HepG2 (cell line): ENCODE results near the gene HSPA1A. TPM values are rescaled to one million over a fixed set of nuclear protein-coding genes. Genes with fewer than 3 reads are reported as not detected.

Source experiments
- ATAC-seq: fragments of 200-7000 bp; cut with Tn5 transposase; 3 replicates; pipeline ENCODE4 v1.9.1; 2020; ENCODE audit warnings: mild to moderate bottlenecking, moderate library complexity
- BruUV-seq: library from RNA; stranded (reverse); fragments of 400-500 nt; replicated peaks from 2 replicates; lab custom pipeline; 2021; lab: Mats Ljungman, UMichigan
- CTCF ChIA-PET: fragments of 300-600 bp; formaldehyde crosslinking; extraction: SDS; loops from one replicate; lab custom pipeline; 2021; ENCODE audit warnings: low total read pairs, inconsistent platforms, low intra/inter-chr PET ratio; lab: Yijun Ruan, JAX
- POLR2A ChIA-PET: fragments of 350-600 bp; sonication (Branson Sonifier 250); formaldehyde crosslinking; loops from one replicate; lab custom pipeline; 2020; ENCODE audit warnings: antibody characterized with exemption, inconsistent platforms; lab: Yijun Ruan, JAX
- DNase-seq: peaks from one replicate; pipeline ENCODE4 v3.0.0-alpha.2; 2015; ENCODE audit warnings: low spot score
- FAIRE-seq: peaks from 3 replicates; lab custom pipeline; 2011; peaks lifted over from hg19 to GRCh38; lab: Jason Lieb, UNC
- H2AFZ ChIP-seq: one replicate; pipeline ENCODE4 v1.6.1; 2011; ENCODE audit warnings: low read length, inconsistent platforms
- H3K27ac ChIP-seq: fragments of 300-600 bp; 3 replicates; pipeline ENCODE4 v1.8.0; 2011; ENCODE audit warnings: mixed run types, mild to moderate bottlenecking, mixed read lengths, low read length, inconsistent platforms; ENCODE audit not compliant: insufficient read depth; ENCODE audit errors: extremely low read length
- H3K27me3 ChIP-seq, 2 experiments: fragments of 200-600 bp in 1 of 2; 2 replicates in 1 of 2; 3 replicates in 1 of 2; pipeline versions ENCODE4 v1.6.0 to v1.8.0; 2011; ENCODE audit warnings: low read length in 2 of 2, mild to moderate bottlenecking in 2 of 2, moderate library complexity in 2 of 2, inconsistent platforms in 1 of 2; ENCODE audit not compliant: insufficient read depth in 2 of 2, control insufficient read depth in 1 of 2
- H3K36me3 ChIP-seq, 2 experiments: fragments of 200-600 bp in 1 of 2; replicated peaks in 1 of 2; 2 replicates in 1 of 2; 3 replicates in 1 of 2; pipeline versions ENCODE4 v1.5.1 to v1.8.0; 2011; ENCODE audit warnings: low read length in 2 of 2, inconsistent platforms in 1 of 2; ENCODE audit not compliant: insufficient read depth in 2 of 2, control insufficient read depth in 1 of 2
- H3K4me1 ChIP-seq: 2 replicates; pipeline ENCODE4 v1.5.1; 2012; ENCODE audit warnings: low read length, inconsistent platforms; ENCODE audit not compliant: insufficient read depth
- H3K4me2 ChIP-seq: 2 replicates; pipeline ENCODE4 v1.6.0; 2011; ENCODE audit warnings: low read depth, low read length, inconsistent platforms
- H3K4me3 ChIP-seq, 3 experiments: fragments of 200-600 bp in 1 of 3; sonication (generic), shearing (Covaris generic) in 1 of 3; replicated peaks in 1 of 3; 2 replicates each; pipeline ENCODE4 v1.5.1; 2011 to 2016; ENCODE audit warnings: low read length in 3 of 3, inconsistent platforms in 2 of 3, low read depth in 2 of 3, mild to moderate bottlenecking in 2 of 3, control low read depth in 1 of 3, mixed read lengths in 1 of 3; ENCODE audit not compliant: insufficient read depth in 1 of 3
- H3K79me2 ChIP-seq: one replicate; pipeline ENCODE4 v1.6.1; 2011; ENCODE audit warnings: low read length, inconsistent platforms; ENCODE audit not compliant: insufficient read depth
- H3K9ac ChIP-seq: 2 replicates; pipeline ENCODE4 v1.6.0; 2011; ENCODE audit warnings: mild to moderate bottlenecking, low read depth, low read length, inconsistent platforms; ENCODE audit not compliant: insufficient read depth
- H3K9me3 ChIP-seq: 2 replicates; pipeline ENCODE4 v1.5.1; 2012; ENCODE audit warnings: mild to moderate bottlenecking, low read length
- H4K20me1 ChIP-seq: 2 replicates; pipeline ENCODE4 v1.6.0; 2011; ENCODE audit warnings: inconsistent platforms, mild to moderate bottlenecking, low read length, moderate library complexity; ENCODE audit not compliant: insufficient read depth
- AGO2 ChIP-seq: fragments of 200-400 bp; formaldehyde crosslinking; optimal IDR thresholded peaks from 2 replicates; pipeline ENCODE3; 2017; ENCODE audit warnings: mild to moderate bottlenecking, low read depth, low read length, moderate library complexity
- ARID2 ChIP-seq: sonication (generic); formaldehyde crosslinking; IDR thresholded peaks from 2 replicates; pipeline ENCODE4 v1.8.1; 2022; ENCODE audit warnings: mild to moderate bottlenecking, missing genetic modification reagents, borderline replicate concordance
- CCAR2 ChIP-seq: fragments of 200-400 bp; formaldehyde crosslinking; optimal IDR thresholded peaks from 2 replicates; pipeline ENCODE3; 2018; ENCODE audit warnings: low read depth, mild to moderate bottlenecking, low read length, moderate library complexity
- KDM5A ChIP-seq: fragments of 200-600 bp; sonication (generic); IDR thresholded peaks from 2 replicates; pipeline ENCODE4 v1.7.0; 2018; ENCODE audit warnings: antibody characterized with exemption, mild to moderate bottlenecking, low read length, borderline replicate concordance
- MED8 ChIP-seq: sonication (generic); formaldehyde crosslinking; IDR thresholded peaks from 2 replicates; pipeline ENCODE4 v1.8.1; 2023; ENCODE audit warnings: mild to moderate bottlenecking, missing genetic modification reagents; ENCODE audit not compliant: insufficient replicate concordance
- MEF2D ChIP-seq: sonication (generic); formaldehyde crosslinking; IDR thresholded peaks from 2 replicates; pipeline ENCODE4 v1.5.1; 2020; ENCODE audit warnings: mild to moderate bottlenecking, missing genetic modification reagents
- SIN3A ChIP-seq: IDR thresholded peaks from 2 replicates; pipeline ENCODE4 v1.6.1; 2011; ENCODE audit warnings: low read depth, mild to moderate bottlenecking, control low read depth, low read length, borderline replicate concordance
- SMARCE1 ChIP-seq: fragments of 450-650 bp; IDR thresholded peaks from 2 replicates; pipeline ENCODE4 v1.6.1; 2017; ENCODE audit warnings: borderline replicate concordance
- ZNF138 ChIP-seq: sonication (generic); formaldehyde crosslinking; IDR thresholded peaks from 2 replicates; pipeline ENCODE4 v1.5.0; 2020; ENCODE audit warnings: mild to moderate bottlenecking, low read depth, missing genetic modification reagents
- ZNF546 ChIP-seq: sonication (generic); formaldehyde crosslinking; conservative IDR thresholded peaks from 2 replicates; pipeline ENCODE4 v1.8.1; 2023; ENCODE audit warnings: mild to moderate bottlenecking, missing genetic modification reagents
- ZNF552 ChIP-seq: sonication (generic); formaldehyde crosslinking; IDR thresholded peaks from 2 replicates; pipeline ENCODE4 v1.9.0; 2022; ENCODE audit warnings: missing genetic modification reagents, mild to moderate bottlenecking, borderline replicate concordance
- ZNF761 ChIP-seq: sonication (generic); formaldehyde crosslinking; conservative IDR thresholded peaks from 2 replicates; pipeline ENCODE4 v1.4.0; 2020; ENCODE audit warnings: mild to moderate bottlenecking, missing genetic modification reagents
- ZSCAN25 ChIP-seq: sonication (generic); formaldehyde crosslinking; IDR thresholded peaks from 2 replicates; pipeline ENCODE4 v1.8.0; 2022; ENCODE audit warnings: mild to moderate bottlenecking, missing genetic modification reagents
- WGBS: methylation state at CpG from one replicate; pipeline ENCODE4 v1.1.6; 2017; ENCODE audit warnings: low lambda C conversion rate; 5-methylcytosine and 5-hydroxymethylcytosine counted together
- in situ Hi-C: cut with HindIII; loops from 2 replicates; pipeline ENCODE4 v1.10.0; 2017; ENCODE audit warnings: low pct_unique_long_range_greater_than_20kb; ENCODE audit not compliant: extremely low pct_ligation_motif_present
- intact Hi-C: fragments of 100-400 bp; cut with micrococcal nuclease; formaldehyde crosslinking; loops from one replicate; pipeline ENCODE4 v1.10.0; 2022; ENCODE audit not compliant: unreplicated experiment
- polyA plus RNA-seq, 8 experiments: library from polyadenylated mRNA; depleted of rRNA in 3 of 8; stranded (reverse) in 7 of 8; unstranded in 1 of 8; fragments of >200 nt; fragmentation: Illumina TruSeq in 4 of 8; extraction: Trizol in 4 of 8; gene quantifications; 2 replicates each; pipeline versions ENCODE4 v1.2.1 to v1.2.3, GENCODE V29; 2011 to 2016; ENCODE audit warnings: low read depth in 4 of 8, missing spikeins in 1 of 8, mixed read lengths in 1 of 8; ENCODE audit not compliant: insufficient read depth in 1 of 8
- total RNA-seq, 5 experiments: library from RNA; depleted of rRNA; stranded (reverse); fragments of >200 nt; fragmentation: Illumina TruSeq; extraction: Trizol; gene quantifications; 2 replicates each; pipeline ENCODE4 v1.2.3, GENCODE V29; 2016; ENCODE audit warnings: low read depth in 1 of 5
- TF ChIP-seq, protein P1 (sequence below): IDR thresholded peaks from 2 replicates; pipeline ENCODE4 v1.6.1; 2016; ENCODE audit warnings: low read depth, borderline replicate concordance
- TF ChIP-seq, protein P2 (sequence below): sonication (generic); formaldehyde crosslinking; IDR thresholded peaks from 2 replicates; pipeline ENCODE4 v1.8.0; 2022; ENCODE audit warnings: mild to moderate bottlenecking, missing genetic modification reagents, borderline replicate concordance
- TF ChIP-seq, protein P3 (sequence below): sonication (generic); formaldehyde crosslinking; IDR thresholded peaks from 2 replicates; pipeline ENCODE4 v1.4.0; 2020; ENCODE audit warnings: missing genetic modification reagents, mild to moderate bottlenecking, borderline replicate concordance

The HSPA1A gene
- total and polyA plus RNA-seq, 2 of the 13 experiments (the other 11 are each of a cell fraction or from before 2014, with no cell fraction given) = 44.5 to 85.0 TPM

DNA sequence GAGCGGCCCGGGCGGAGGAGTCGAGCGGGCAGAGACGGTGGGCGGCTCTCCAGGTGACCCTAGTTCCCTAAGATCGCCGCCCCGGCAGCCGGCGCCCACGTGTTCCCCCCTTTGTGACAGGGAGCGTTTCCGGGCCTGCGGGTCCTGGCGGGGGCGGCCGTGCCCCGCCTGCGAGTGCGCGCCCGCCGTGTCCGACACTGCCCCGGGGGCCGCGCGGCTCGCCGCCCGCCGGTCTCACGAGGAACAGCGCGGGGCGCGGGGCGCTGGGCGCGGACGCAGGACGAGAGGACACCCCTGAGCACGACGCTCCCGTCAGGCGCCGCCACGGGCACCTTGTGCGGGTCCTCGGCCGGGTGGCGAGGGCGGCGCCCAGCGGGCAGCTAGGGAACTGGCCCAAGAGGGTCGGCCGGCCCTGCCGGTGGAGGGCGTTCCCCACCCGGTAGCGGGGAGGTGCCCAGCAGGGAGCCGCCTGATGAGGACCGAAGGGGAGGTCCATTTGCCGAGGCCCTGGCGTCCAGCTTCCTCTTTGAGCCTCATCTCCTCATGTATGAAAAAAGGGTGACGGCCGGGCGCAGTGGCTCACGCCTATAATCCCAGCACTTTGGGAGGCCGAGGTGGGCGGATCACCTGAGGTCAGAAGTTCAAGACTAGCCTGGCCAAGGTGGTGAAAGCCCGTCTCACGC, 19.6 kb upstream of the HSPA1A start, which contains the start of gene VARS1:
TSS of gene VARS1 (minus strand) at position 137 of the 683 bp plus-strand sequence. CDS start 535 bp downstream, outside the sequence.
- Histone ChIP-seq H3K27me3 (no peaks in the 10 kb centered on the region; a peak in 1 of 5 replicates), H3K9me3 (no peaks in the 10 kb centered on the region), H3K79me2 (peaks cover 22% of the 10 kb centered on the region), H3K4me3 (peak within 1 kb of the TSS; percentile 89 to 98 (median 98)), H3K4me1 (peaks cover 25% of the 10 kb centered on the region), H3K27ac (peak within 1 kb of the TSS; percentile 76), H3K36me3 (peaks cover 5 to 27% of the 10 kb centered on the region in 2 experiments), H3K9ac (peak within 1 kb of the TSS; percentile 92), H3K4me2 (peak within 1 kb of the TSS; percentile 95), H4K20me1 (no peaks in the 10 kb centered on the region), H2AFZ (peak within 1 kb of the TSS; percentile 28)
- FAIRE-seq = peak; percentile 87
- intact Hi-C loops (loop anchor here (1.0 to 2.0 kb wide), 2 partner anchors 19 to 35 kb away; partner anchors contain the start of genes HSPA1A and HSPA1L), in situ Hi-C loops (no loop called here)
- 6% methylated on average over 7 of the region's 75 CpGs for WGBS
- ChIA-PET POLR2A (interaction anchor here (0.8 to 4.3 kb wide), 33 partner anchors 9 to 254 kb away, joined by 3 to 77 read pairs (median 5); partner anchors contain the start of genes ABHD16A, APOM, CFB and CLIC1), CTCF (interaction anchor here (1.0 to 1.6 kb wide), 3 partner anchors 10 to 34 kb away, joined by 3 to 5 read pairs (median 5); no protein-coding TSS in a partner anchor)
- ATAC-seq = peak; percentile 89
- DNase-seq = peak; percentile 90
- no TSS peak for BruUV-seq
- no peak for TF ChIP-seq CCAR2
- TF ChIP-seq SMARCE1 = no peak
- TF ChIP-seq, protein P1, sequence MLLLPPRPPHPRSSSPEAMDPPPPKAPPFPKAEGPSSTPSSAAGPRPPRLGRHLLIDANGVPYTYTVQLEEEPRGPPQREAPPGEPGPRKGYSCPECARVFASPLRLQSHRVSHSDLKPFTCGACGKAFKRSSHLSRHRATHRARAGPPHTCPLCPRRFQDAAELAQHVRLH = peak; percentile 67
- TF ChIP-seq, protein P2, sequence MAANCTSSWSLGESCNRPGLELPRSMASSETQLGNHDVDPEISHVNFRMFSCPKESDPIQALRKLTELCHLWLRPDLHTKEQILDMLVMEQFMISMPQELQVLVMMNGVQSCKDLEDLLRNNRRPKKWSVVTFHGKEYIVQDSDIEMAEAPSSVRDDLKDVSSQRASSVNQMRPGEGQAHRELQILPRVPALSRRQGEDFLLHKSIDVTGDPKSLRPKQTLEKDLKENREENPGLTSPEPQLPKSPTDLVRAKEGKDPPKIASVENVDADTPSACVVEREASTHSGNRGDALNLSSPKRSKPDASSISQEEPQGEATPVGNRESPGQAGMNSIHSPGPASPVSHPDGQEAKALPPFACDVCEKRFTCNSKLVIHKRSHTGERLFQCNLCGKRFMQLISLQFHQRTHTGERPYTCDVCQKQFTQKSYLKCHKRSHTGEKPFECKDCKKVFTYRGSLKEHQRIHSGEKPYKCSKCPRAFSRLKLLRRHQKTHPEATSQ (CRISPR knock-in tag) = no peak
- TF ChIP-seq MED8 = peak; percentile 65
- peak; percentile 66 for TF ChIP-seq AGO2
- TF ChIP-seq, protein P3, sequence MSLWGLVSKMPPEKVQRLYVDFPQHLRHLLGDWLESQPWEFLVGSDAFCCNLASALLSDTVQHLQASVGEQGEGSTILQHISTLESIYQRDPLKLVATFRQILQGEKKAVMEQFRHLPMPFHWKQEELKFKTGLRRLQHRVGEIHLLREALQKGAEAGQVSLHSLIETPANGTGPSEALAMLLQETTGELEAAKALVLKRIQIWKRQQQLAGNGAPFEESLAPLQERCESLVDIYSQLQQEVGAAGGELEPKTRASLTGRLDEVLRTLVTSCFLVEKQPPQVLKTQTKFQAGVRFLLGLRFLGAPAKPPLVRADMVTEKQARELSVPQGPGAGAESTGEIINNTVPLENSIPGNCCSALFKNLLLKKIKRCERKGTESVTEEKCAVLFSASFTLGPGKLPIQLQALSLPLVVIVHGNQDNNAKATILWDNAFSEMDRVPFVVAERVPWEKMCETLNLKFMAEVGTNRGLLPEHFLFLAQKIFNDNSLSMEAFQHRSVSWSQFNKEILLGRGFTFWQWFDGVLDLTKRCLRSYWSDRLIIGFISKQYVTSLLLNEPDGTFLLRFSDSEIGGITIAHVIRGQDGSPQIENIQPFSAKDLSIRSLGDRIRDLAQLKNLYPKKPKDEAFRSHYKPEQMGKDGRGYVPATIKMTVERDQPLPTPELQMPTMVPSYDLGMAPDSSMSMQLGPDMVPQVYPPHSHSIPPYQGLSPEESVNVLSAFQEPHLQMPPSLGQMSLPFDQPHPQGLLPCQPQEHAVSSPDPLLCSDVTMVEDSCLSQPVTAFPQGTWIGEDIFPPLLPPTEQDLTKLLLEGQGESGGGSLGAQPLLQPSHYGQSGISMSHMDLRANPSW (CRISPR knock-in tag) = no peak
- TF ChIP-seq SIN3A = peak; percentile 89; the same call in 1 of the 2 replicates
- peak; percentile 78 for TF ChIP-seq ZSCAN25 (CRISPR knock-in tag)
- TF ChIP-seq ZNF552 (CRISPR knock-in tag) = 0 out of 2 replicates have a peak, but pooled peaks have one; percentile 40
- 0 out of 2 replicates have a peak, but pooled peaks have one; percentile 65 for TF ChIP-seq ARID2 (CRISPR knock-in tag)
- 0 out of 2 replicates have a peak, but pooled peaks have one; percentile 39 for TF ChIP-seq ZNF546 (CRISPR knock-in tag)
- peak; percentile 31; the same call in 1 of the 2 replicates for TF ChIP-seq KDM5A
- peak; percentile 97; the same call in 1 of the 2 replicates for TF ChIP-seq ZNF138 (CRISPR knock-in tag)
- no peak; the same call in 1 of the 2 replicates for TF ChIP-seq MEF2D (CRISPR knock-in tag)
- TF ChIP-seq ZNF761 (CRISPR knock-in tag) = peak; percentile 96
